Epithelial cell of proximal tubule (primary cell): ENCODE results near the gene CLIC4. TPM values are rescaled to one million over a fixed set of nuclear protein-coding genes. Genes with fewer than 3 reads are reported as not detected.
"Not testable (repeated sequence)": the region's sequence is repeated elsewhere in the genome, so short reads cannot be mapped to it uniquely, and the experiment has no call there.

Experiments used
- DNase-seq: peaks from one replicate; pipeline ENCODE4 v3.0.0-alpha.2; 2011; ENCODE audit warnings: low read depth
- H3K4me3 ChIP-seq: 2 replicates; pipeline ENCODE4 v1.5.1; 2011; ENCODE audit warnings: low read depth, mild to moderate bottlenecking, low read length
- CTCF ChIP-seq: conservative IDR thresholded peaks from 2 replicates; pipeline ENCODE4 v1.5.1; 2012; ENCODE audit warnings: low read depth, mild to moderate bottlenecking, low read length
- total RNA-seq: library from RNA; depleted of rRNA; stranded (reverse); fragments of >200 nt; gene quantifications from 2 replicates; pipeline ENCODE4 v1.2.3, GENCODE V29; 2015

The CLIC4 gene
- total RNA-seq, 1 donor from 2014 or later: 143 TPM

GRCh38 chr1:24724345-24725208 lies 20.7 kb upstream of the CLIC4 start:
- DNase-seq: no peak
- no peak overlapping the region for H3K4me3 ChIP-seq
- no peak for TF ChIP-seq CTCF

GRCh38 chr1:24725209-24725651 lies 20.0 kb upstream of the CLIC4 start:
- no peak overlapping the region for H3K4me3 ChIP-seq
- no peak for TF ChIP-seq CTCF
- DNase-seq: no peak

- H3K4me3 ChIP-seq: no peak overlapping the region
- DNase-seq: no peak
- TF ChIP-seq CTCF: no peak
These were observed 18.5 kb upstream of the CLIC4 start for GRCh38 chr1:24726741-24727140.

- no peak for DNase-seq
- TF ChIP-seq CTCF: no peak
- no peak overlapping the region for H3K4me3 ChIP-seq
These were observed 17.6 kb upstream of the CLIC4 start for GRCh38 chr1:24727501-24728216.

- no peak for DNase-seq
- no peak overlapping the region for H3K4me3 ChIP-seq
- TF ChIP-seq CTCF: no peak
These were observed 16.3 kb upstream of the CLIC4 start for GRCh38 chr1:24728982-24729381.

GRCh38 chr1:24732186-24732885 lies 12.9 kb upstream of the CLIC4 start:
- DNase-seq: no peak
- no peak for TF ChIP-seq CTCF
- no peak overlapping the region for H3K4me3 ChIP-seq

- not testable (repeated sequence) for DNase-seq, H3K4me3 ChIP-seq
These were observed 11.9 kb upstream of the CLIC4 start for GRCh38 chr1:24733342-24733741.
